Muscle layer of duodenum (tissue), 2 donors: ENCODE measurements around the gene ZNF516.
A peak's percentile ranks its signal among the peaks of the same experiment; 100 is the strongest.

Experiments used
- H3K27ac ChIP-seq: one replicate; pipeline ENCODE4 v1.7.0; 2013; ENCODE audit warnings: mild to moderate bottlenecking, low read length
- H3K27me3 ChIP-seq: one replicate; pipeline ENCODE4 v1.7.0; 2013; ENCODE audit warnings: low read depth, mild to moderate bottlenecking, control low read depth, low read length
- H3K36me3 ChIP-seq, 2 donors: one replicate each; pipeline ENCODE4 v1.7.0; 2013; ENCODE audit warnings: low read length in 2 of 2, control low read depth in 1 of 2, mild to moderate bottlenecking in 1 of 2; ENCODE audit not compliant: insufficient read depth in 2 of 2, control insufficient read depth in 1 of 2
- H3K4me1 ChIP-seq, 2 donors: one replicate each; pipeline ENCODE4 v1.7.0; 2013; ENCODE audit warnings: low read length in 2 of 2, mild to moderate bottlenecking in 2 of 2, control low read depth in 1 of 2, moderate library complexity in 1 of 2; ENCODE audit not compliant: insufficient read depth in 2 of 2, control insufficient read depth in 1 of 2
- H3K4me3 ChIP-seq, 2 donors: one replicate each; pipeline ENCODE4 v1.7.0; 2013; ENCODE audit warnings: low read length in 2 of 2, low read depth in 1 of 2, mild to moderate bottlenecking in 1 of 2
- H3K9me3 ChIP-seq, 2 donors: one replicate each; pipeline ENCODE4 v1.7.0; 2013; ENCODE audit warnings: low read length in 2 of 2, control low read depth in 1 of 2, mild to moderate bottlenecking in 1 of 2; ENCODE audit not compliant: control insufficient read depth in 1 of 2
- donor health status: healthy.

The ZNF516 gene

DNA sequence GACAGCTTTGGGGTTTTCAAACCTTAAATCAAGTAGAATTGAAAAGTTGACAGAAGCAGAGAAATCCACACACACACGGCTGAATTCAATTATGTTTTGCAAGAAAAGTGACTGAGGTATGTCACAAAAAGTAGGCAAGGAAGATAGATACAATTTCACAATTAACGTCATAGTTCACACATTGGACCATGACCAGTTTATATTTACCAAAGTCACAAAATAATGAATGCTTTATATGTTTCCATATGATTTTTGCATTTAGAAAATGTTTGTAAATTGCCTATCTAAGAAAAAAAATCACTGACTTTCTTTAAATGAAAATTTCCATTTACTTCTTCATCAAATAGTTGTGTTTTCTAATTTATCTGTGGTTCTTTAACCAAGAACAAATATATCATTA, 29.4 kb upstream of the ZNF516 start:
- H3K27ac ChIP-seq, result no peak overlapping the region
- H3K36me3 ChIP-seq, result no peaks in the 10 kb centered on the region
- no peaks in the 10 kb centered on the region for H3K27me3 ChIP-seq
- peak overlapping the region in 1 of 2 donors; percentile 60 for H3K4me3 ChIP-seq
- H3K9me3 ChIP-seq, result no peaks in the 10 kb centered on the region
- peaks cover 0 to 5% of the 10 kb centered on the region in 2 donors for H3K4me1 ChIP-seq

GRCh38 chr18:76522551-76522950, 27.5 kb upstream of the ZNF516 start:
- H3K36me3 ChIP-seq, result no peaks in the 10 kb centered on the region
- H3K4me3 ChIP-seq, result no peak overlapping the region
- peaks cover 0 to 4% of the 10 kb centered on the region in 2 donors for H3K4me1 ChIP-seq
- no peak overlapping the region for H3K27ac ChIP-seq
- H3K27me3 ChIP-seq, result no peaks in the 10 kb centered on the region
- no peaks in the 10 kb centered on the region for H3K9me3 ChIP-seq

DNA sequence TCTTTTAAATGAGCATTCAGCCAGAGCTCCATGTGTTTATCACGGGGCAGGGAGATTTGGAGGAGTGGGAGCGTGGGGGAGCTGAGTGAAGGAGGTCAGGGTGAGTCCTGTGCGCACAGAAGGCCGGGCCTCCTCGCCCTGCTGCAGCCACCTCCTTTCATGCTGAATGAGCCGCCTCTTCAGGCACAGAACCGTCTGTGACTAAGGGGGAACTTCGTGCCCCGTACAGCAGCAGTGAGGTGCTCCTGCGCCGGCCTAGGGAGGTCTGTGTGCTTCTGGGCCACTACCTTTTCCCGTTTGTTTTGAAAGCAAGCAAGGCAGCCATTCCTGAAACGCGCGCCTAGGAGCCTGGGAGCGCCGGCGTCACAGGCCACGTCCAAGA, 27.1 kb upstream of the ZNF516 start:
- H3K27me3 ChIP-seq, result no peaks in the 10 kb centered on the region

GRCh38 chr18:76521417-76522121, 26.5 kb upstream of the ZNF516 start:
- Histone ChIP-seq H3K36me3 (no peaks in the 10 kb centered on the region), H3K4me3 (no peak overlapping the region), H3K9me3 (no peaks in the 10 kb centered on the region), H3K27me3 (no peaks in the 10 kb centered on the region), H3K27ac (peak overlapping the region; percentile 12), H3K4me1 (peaks cover 0 to 6% of the 10 kb centered on the region in 2 donors)

More for the DNA sequence above, 27.1 kb upstream of the ZNF516 start:
- Histone ChIP-seq H3K9me3 (no peaks in the 10 kb centered on the region), H3K27ac (peak overlapping the region; percentile 12), H3K36me3 (no peaks in the 10 kb centered on the region), H3K4me3 (no peak overlapping the region), H3K4me1 (peaks cover 0 to 6% of the 10 kb centered on the region in 2 donors)

DNA sequence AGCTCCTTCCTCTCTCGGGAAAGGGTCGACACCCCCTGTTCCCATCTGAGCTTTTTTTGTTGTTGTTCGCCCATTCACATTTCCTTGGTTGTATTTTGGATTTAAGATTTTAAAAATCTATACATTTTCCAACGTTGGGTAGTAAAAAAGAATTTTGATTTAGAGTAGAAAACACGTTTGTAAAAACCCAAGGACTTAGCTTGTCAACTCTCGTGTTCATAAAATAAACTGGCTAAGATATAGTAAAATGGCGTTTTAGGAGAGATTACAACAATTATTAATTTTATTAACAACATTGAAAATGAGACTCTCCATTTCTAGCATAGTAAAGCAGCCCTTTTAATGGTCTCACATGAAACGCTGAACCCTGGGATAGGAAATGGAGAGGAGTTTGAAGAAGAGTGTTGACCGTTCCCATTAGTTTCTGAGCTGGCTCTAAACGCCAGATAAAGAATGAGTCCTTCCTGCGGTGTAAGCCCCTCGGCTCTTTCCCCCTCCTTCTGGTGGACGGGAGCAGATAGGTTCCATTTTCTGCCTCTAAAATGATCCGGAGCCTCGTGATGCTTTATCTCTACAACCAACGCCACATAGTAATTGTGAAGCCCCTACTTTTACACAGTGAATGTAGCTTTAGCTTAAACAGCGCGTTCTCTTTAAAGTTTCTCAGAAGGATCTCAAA, 24.0 kb upstream of the ZNF516 start:
- peak overlapping the region; percentile 46 to 55 for H3K4me3 ChIP-seq
- H3K27ac ChIP-seq, result peak overlapping the region; percentile 80
- H3K27me3 ChIP-seq, result no peaks in the 10 kb centered on the region
- H3K4me1 ChIP-seq, result peaks cover 0 to 6% of the 10 kb centered on the region in 2 donors
- no peaks in the 10 kb centered on the region for H3K9me3 ChIP-seq
- H3K36me3 ChIP-seq, result no peaks in the 10 kb centered on the region

- Histone ChIP-seq H3K4me3 (peak overlapping the region; percentile 46 to 55), H3K9me3 (no peaks in the 10 kb centered on the region), H3K27ac (peak overlapping the region; percentile 80), H3K27me3 (no peaks in the 10 kb centered on the region), H3K4me1 (peaks cover 0 to 6% of the 10 kb centered on the region in 2 donors), H3K36me3 (no peaks in the 10 kb centered on the region)
Observed at GRCh38 chr18:76518123-76518859, 23.2 kb upstream of the ZNF516 start.

- peaks cover 0 to 6% of the 10 kb centered on the region in 2 donors for H3K4me1 ChIP-seq
- no peak overlapping the region for H3K27ac ChIP-seq
- no peaks in the 10 kb centered on the region for H3K9me3 ChIP-seq
- no peaks in the 10 kb centered on the region for H3K36me3 ChIP-seq
- H3K4me3 ChIP-seq, result no peak overlapping the region
- H3K27me3 ChIP-seq, result no peaks in the 10 kb centered on the region
Observed at GRCh38 chr18:76515576-76515975, 20.5 kb upstream of the ZNF516 start.

- H3K4me1 ChIP-seq, result peaks cover 0 to 6% of the 10 kb centered on the region in 2 donors
- H3K4me3 ChIP-seq, result no peak overlapping the region
- H3K27me3 ChIP-seq, result no peaks in the 10 kb centered on the region
- H3K27ac ChIP-seq, result no peak overlapping the region
- H3K9me3 ChIP-seq, result no peaks in the 10 kb centered on the region
- H3K36me3 ChIP-seq, result no peaks in the 10 kb centered on the region
Observed at GRCh38 chr18:76514573-76514972, 19.5 kb upstream of the ZNF516 start.

- H3K27ac ChIP-seq, result no peak overlapping the region
- no peaks in the 10 kb centered on the region for H3K4me1 ChIP-seq
- no peaks in the 10 kb centered on the region for H3K36me3 ChIP-seq
- no peak overlapping the region for H3K4me3 ChIP-seq
- no peaks in the 10 kb centered on the region for H3K9me3 ChIP-seq
- no peaks in the 10 kb centered on the region for H3K27me3 ChIP-seq
Observed at GRCh38 chr18:76507830-76508385, 12.9 kb upstream of the ZNF516 start.

DNA sequence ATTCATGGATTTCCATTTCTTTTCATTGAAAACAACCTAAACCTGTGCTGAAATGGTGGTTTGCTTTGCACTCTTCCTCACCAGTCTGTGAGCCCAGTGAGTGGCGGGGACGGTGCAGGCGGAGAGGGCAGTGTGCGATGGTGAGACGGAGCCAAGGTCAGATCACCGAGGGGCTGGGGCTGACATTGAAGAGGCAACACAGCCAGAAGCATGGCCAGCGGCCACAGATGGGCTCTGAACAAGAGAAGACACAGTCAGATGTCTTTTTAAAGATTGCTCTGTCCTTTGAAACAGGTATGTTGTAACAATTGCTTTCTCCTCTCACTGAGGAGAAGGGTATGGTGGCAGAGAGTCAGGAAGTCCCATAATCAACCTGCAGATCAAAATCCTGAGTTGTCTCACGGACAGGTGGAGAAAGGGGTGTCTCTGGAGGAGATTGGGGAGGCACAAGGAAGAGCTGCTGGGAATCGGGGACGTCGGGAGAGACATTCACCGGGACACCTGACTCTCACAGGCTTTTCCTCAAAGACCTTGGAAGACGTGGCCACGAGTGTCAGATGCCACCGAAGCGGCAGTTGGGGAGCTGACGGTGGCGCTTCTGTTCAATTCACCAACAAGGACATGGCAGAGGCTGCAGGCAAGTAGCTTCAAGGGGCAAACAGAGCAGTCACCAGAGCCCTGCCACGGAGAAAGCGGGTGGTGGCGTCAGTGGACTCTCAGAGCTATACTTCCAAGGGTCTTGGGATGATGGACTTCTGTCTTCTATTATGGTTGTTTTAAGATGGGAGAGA, 12.1 kb upstream of the ZNF516 start:
- Histone ChIP-seq H3K4me1 (no peaks in the 10 kb centered on the region), H3K27me3 (no peaks in the 10 kb centered on the region), H3K9me3 (no peaks in the 10 kb centered on the region), H3K36me3 (no peaks in the 10 kb centered on the region), H3K27ac (no peak overlapping the region), H3K4me3 (no peak overlapping the region)
